ENCODE results near the gene SPTBN1. TPM values are rescaled to one million over a fixed set of nuclear protein-coding genes. Genes with fewer than 3 reads are reported as not detected.

The SPTBN1 gene
- total and polyA plus RNA-seq, 4 experiments from 2014 or later: 2.9 to 121 (median 87.3) TPM

- Mint-ChIP-seq H3K4me1 (peaks cover 34 to 73% (median 43%) of the 10 kb centered on the region in 4 donors), H3K27me3 (no peaks in the 10 kb centered on the region), H3K4me3 (peak overlapping the region; percentile 94 to 100 (median 98)), H3K36me3 (peaks cover 4 to 40% of the 10 kb centered on the region in 2 donors), H3K27ac (peak overlapping the region; percentile 88 to 97 (median 94)), H3K9me3 (peaks cover 0 to 1% (median 0%) of the 10 kb centered on the region in 8 donors)
- intact Hi-C loops (cut with micrococcal nuclease): loop anchor here (2.0 to 10.0 kb wide), 6 partner anchors 36 to 584 kb away; partner anchors contain the start of genes EML6, PSME4 and RTN4
- Histone ChIP-seq H3K4me3 (ENCODE audit: low read length in 2 of 2) (peak overlapping the region; percentile 94 to 99), H3K36me3 (ENCODE audit: insufficient read depth, low read length) (no peaks in the 10 kb centered on the region), H3K9me3 (ENCODE audit: control insufficient read depth in 1 of 2, low read length in 2 of 2) (no peaks in the 10 kb centered on the region), H3K27me3 (ENCODE audit: insufficient read depth, low read length) (no peaks in the 10 kb centered on the region), H3K27ac (ENCODE audit: low read depth, low read length) (peak overlapping the region; percentile 83), H3K4me1 (ENCODE audit: insufficient read depth, low read length) (peaks cover 37% of the 10 kb centered on the region)
- POLR2A ChIA-PET (ENCODE audit: partially characterized antibody): interaction anchor here (0.5 to 15.0 kb wide), 29 partner anchors 10 to 1058 kb away, joined by 3 to 665 read pairs (median 5); partner anchors contain the start of genes EML6 and RTN4
- CTCF ChIA-PET (ENCODE audit: partially characterized antibody): interaction anchor here (0.7 to 11.0 kb wide), 23 partner anchors 7 to 146 kb away, joined by 3 to 199 read pairs (median 9); no protein-coding TSS in a partner anchor
- no peak for DNase-seq
Observed at GRCh38 chr2:54559006-54559445, 102.9 kb downstream of the SPTBN1 start.

DNA sequence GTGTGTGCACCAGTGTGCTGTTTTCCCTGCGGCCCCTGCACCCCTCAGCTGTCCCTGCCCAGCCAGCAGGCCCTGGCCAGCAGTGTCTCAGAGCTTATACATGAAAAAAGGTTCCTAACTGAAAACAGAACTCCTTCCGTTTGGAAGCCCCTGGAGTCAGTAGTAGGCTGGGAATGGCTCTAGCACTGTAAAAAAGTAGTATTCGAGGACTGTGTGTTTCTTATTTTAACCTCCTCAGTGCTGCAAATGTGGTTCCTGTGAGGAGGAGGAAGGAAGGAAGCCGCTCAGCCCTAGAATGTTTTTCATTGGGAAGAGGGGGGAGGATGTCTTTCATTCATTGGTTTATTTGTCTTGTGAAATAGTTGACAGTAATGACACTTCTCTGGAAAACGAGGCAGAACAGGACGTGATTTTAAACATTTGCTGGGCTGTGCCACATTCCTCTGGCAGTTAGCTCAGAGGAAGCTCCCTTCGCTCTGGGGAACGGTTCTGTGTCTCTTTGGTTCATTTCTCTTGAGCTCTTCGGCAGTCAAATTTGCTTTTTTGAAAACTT is 103.5 kb downstream of the SPTBN1 start:
- H3K36me3 ChIP-seq (ENCODE audit: insufficient read depth, low read length): no peaks in the 10 kb centered on the region
- H3K4me1 Mint-ChIP-seq: peaks cover 39 to 79% (median 49%) of the 10 kb centered on the region in 4 donors
- DNase-seq: no peak
- ChIA-PET CTCF (ENCODE audit: partially characterized antibody) (interaction anchor here (0.7 to 11.0 kb wide), 24 partner anchors 7 to 145 kb away, joined by 3 to 199 read pairs (median 8); no protein-coding TSS in a partner anchor), POLR2A (ENCODE audit: partially characterized antibody) (interaction anchor here (0.6 to 15.0 kb wide), 18 partner anchors 11 to 588 kb away, joined by 3 to 665 read pairs (median 7); partner anchors contain the start of genes EML6 and RTN4)
- H3K36me3 Mint-ChIP-seq: peaks cover 4 to 40% of the 10 kb centered on the region in 2 donors
- H3K9me3 Mint-ChIP-seq: peaks cover 0 to 1% (median 0%) of the 10 kb centered on the region in 8 donors
- peaks cover 44% of the 10 kb centered on the region for H3K4me1 ChIP-seq (ENCODE audit: insufficient read depth, low read length)
- H3K27ac Mint-ChIP-seq: peak overlapping the region; percentile 88 to 97 (median 94)
- no peaks in the 10 kb centered on the region for H3K27me3 ChIP-seq (ENCODE audit: insufficient read depth, low read length)
- H3K27ac ChIP-seq (ENCODE audit: low read depth, low read length): peak overlapping the region; percentile 83
- intact Hi-C loops (cut with micrococcal nuclease): loop anchor here (1.0 to 10.0 kb wide), 8 partner anchors 10 to 675 kb away; partner anchors contain the start of genes CLHC1, EML6, PSME4 and RPS27A
- H3K4me3 Mint-ChIP-seq: peak overlapping the region; percentile 94 to 100 (median 98)
- no peaks in the 10 kb centered on the region for H3K9me3 ChIP-seq (ENCODE audit: control insufficient read depth in 1 of 2, low read length in 2 of 2)
- H3K4me3 ChIP-seq (ENCODE audit: low read length in 2 of 2): peak overlapping the region; percentile 94 to 99
- no peaks in the 10 kb centered on the region for H3K27me3 Mint-ChIP-seq

GRCh38 chr2:54560146-54560881 is 104.2 kb downstream of the SPTBN1 start:
- H3K4me1 ChIP-seq (ENCODE audit: insufficient read depth, low read length): peaks cover 50% of the 10 kb centered on the region
- peaks cover 4 to 40% of the 10 kb centered on the region in 2 donors for H3K36me3 Mint-ChIP-seq

DNA sequence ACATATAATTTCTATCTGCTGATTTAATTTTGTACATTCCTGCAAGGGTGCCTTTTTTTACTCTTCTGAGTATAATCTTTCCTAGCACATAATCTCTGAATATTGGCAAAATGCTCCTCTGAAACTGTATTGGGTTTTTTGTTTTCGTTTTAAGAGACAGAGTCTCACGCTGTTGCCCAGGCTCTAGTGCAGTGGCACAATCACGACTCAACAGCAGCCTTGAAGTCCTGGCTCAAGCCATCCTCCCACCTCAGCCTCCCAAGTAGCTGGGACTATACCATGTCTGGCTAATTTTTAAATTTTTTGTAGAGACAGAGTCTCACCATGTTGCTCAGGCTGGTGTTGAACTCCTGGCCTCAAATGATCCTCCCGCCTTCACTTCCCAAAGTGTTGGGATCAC is 104.9 kb downstream of the SPTBN1 start:
- H3K4me1 Mint-ChIP-seq: peaks cover 46 to 86% (median 57%) of the 10 kb centered on the region in 4 donors
- Histone ChIP-seq H3K9me3 (ENCODE audit: control insufficient read depth in 1 of 2, low read length in 2 of 2) (no peaks in the 10 kb centered on the region), H3K4me1 (ENCODE audit: insufficient read depth, low read length) (peaks cover 57% of the 10 kb centered on the region), H3K27me3 (ENCODE audit: insufficient read depth, low read length) (no peaks in the 10 kb centered on the region), H3K4me3 (ENCODE audit: low read length in 2 of 2) (peak overlapping the region; percentile 94 to 99), H3K36me3 (ENCODE audit: insufficient read depth, low read length) (no peaks in the 10 kb centered on the region), H3K27ac (ENCODE audit: low read depth, low read length) (peak overlapping the region; percentile 83)
- intact Hi-C loops (cut with micrococcal nuclease): loop anchor here (10.0 kb wide), 1 partner anchor 674 kb away; the partner anchor contains the start of genes CLHC1 and RPS27A
- DNase-seq: no peak
- H3K4me3 Mint-ChIP-seq: peak overlapping the region; percentile 94 to 100 (median 98)
- ChIA-PET POLR2A (ENCODE audit: partially characterized antibody) (interaction anchor here (1.7 to 15.0 kb wide), 3 partner anchors 13 to 39 kb away, joined by 4 to 665 read pairs (median 304); no protein-coding TSS in a partner anchor), CTCF (ENCODE audit: partially characterized antibody) (interaction anchor here (1.1 to 11.0 kb wide), 10 partner anchors 14 to 162 kb away, joined by 3 to 199 read pairs (median 12); partner anchors contain the start of gene EML6)
- H3K9me3 Mint-ChIP-seq: peaks cover 0 to 1% (median 0%) of the 10 kb centered on the region in 8 donors
- peak overlapping the region; percentile 88 to 97 (median 94) for H3K27ac Mint-ChIP-seq
- peaks cover 4 to 43% of the 10 kb centered on the region in 2 donors for H3K36me3 Mint-ChIP-seq
- H3K27me3 Mint-ChIP-seq: no peaks in the 10 kb centered on the region

More at GRCh38 chr2:54560146-54560881, 104.2 kb downstream of the SPTBN1 start:
- peaks cover 41 to 81% (median 52%) of the 10 kb centered on the region in 4 donors for H3K4me1 Mint-ChIP-seq
- no peaks in the 10 kb centered on the region for H3K27me3 Mint-ChIP-seq
- H3K4me3 ChIP-seq (ENCODE audit: low read length in 2 of 2): peak overlapping the region; percentile 94 to 99
- peak overlapping the region; percentile 88 to 97 (median 94) for H3K27ac Mint-ChIP-seq
- intact Hi-C loops (cut with micrococcal nuclease): loop anchor here (1.0 to 10.0 kb wide), 2 partner anchors 9 to 674 kb away; partner anchors contain the start of genes CLHC1 and RPS27A
- H3K4me3 Mint-ChIP-seq: peak overlapping the region; percentile 94 to 100 (median 98)
- H3K36me3 ChIP-seq (ENCODE audit: insufficient read depth, low read length): no peaks in the 10 kb centered on the region
- H3K27me3 ChIP-seq (ENCODE audit: insufficient read depth, low read length): no peaks in the 10 kb centered on the region
- H3K9me3 Mint-ChIP-seq: peaks cover 0 to 1% (median 0%) of the 10 kb centered on the region in 8 donors
- POLR2A ChIA-PET (ENCODE audit: partially characterized antibody): interaction anchor here (0.8 to 15.0 kb wide), 11 partner anchors 15 to 588 kb away, joined by 3 to 665 read pairs (median 10); partner anchors contain the start of gene RTN4
- H3K9me3 ChIP-seq (ENCODE audit: control insufficient read depth in 1 of 2, low read length in 2 of 2): no peaks in the 10 kb centered on the region
- DNase-seq: peak in 4 of 5 donors; percentile 40 to 49 (median 46)
- CTCF ChIA-PET (ENCODE audit: partially characterized antibody): interaction anchor here (1.1 to 11.0 kb wide), 15 partner anchors 15 to 163 kb away, joined by 3 to 199 read pairs (median 7); partner anchors contain the start of gene EML6
- H3K27ac ChIP-seq (ENCODE audit: low read depth, low read length): peak overlapping the region; percentile 83

DNA sequence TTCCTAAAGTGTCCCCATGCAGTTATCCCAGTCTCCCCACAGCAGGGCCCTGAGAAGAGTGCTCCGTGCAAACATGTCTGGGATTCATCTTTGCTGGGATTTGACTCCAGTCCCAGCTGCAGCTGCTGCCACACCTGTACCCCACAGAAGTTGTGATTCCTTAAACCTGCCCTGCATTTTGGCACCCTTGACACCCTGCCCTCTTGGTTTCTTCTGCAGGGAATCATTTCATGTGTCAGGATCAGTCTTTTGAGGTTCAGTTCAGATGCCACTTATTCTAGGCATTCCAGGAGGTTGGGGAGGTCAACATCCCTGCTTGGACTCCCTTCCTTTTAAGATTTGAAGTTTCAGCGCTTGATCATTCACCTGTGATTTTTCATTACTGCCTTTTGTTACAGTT is 108.3 kb downstream of the SPTBN1 start:
- intact Hi-C loops (cut with micrococcal nuclease): loop anchor here (10.0 kb wide), 1 partner anchor 670 kb away; the partner anchor contains the start of genes CLHC1 and RPS27A
- H3K27me3 Mint-ChIP-seq: no peaks in the 10 kb centered on the region
- H3K4me1 Mint-ChIP-seq: peaks cover 51 to 96% (median 68%) of the 10 kb centered on the region in 4 donors
- DNase-seq: no peak
- no peaks in the 10 kb centered on the region for H3K9me3 ChIP-seq (ENCODE audit: control insufficient read depth in 1 of 2, low read length in 2 of 2)
- H3K4me1 ChIP-seq (ENCODE audit: insufficient read depth, low read length): peaks cover 80% of the 10 kb centered on the region
- H3K4me3 ChIP-seq (ENCODE audit: low read length in 2 of 2): no peak overlapping the region
- H3K9me3 Mint-ChIP-seq: peaks cover 0 to 1% (median 0%) of the 10 kb centered on the region in 8 donors
- no peak overlapping the region for H3K27ac ChIP-seq (ENCODE audit: low read depth, low read length)
- peak overlapping the region in 6 of 8 donors; percentile 4 to 54 (median 26) for H3K4me3 Mint-ChIP-seq
- H3K27ac Mint-ChIP-seq: peak overlapping the region; percentile 16 to 77 (median 47)
- ChIA-PET CTCF (ENCODE audit: partially characterized antibody) (interaction anchor here (2.1 to 11.0 kb wide), 2 partner anchors 11 to 31 kb away, joined by 5 to 199 read pairs; no protein-coding TSS in a partner anchor), POLR2A (ENCODE audit: partially characterized antibody) (interaction anchor here (8.8 to 15.0 kb wide), 2 partner anchors 11 to 35 kb away, joined by 304 to 665 read pairs; no protein-coding TSS in a partner anchor)
- H3K36me3 ChIP-seq (ENCODE audit: insufficient read depth, low read length): no peaks in the 10 kb centered on the region
- no peaks in the 10 kb centered on the region for H3K27me3 ChIP-seq (ENCODE audit: insufficient read depth, low read length)
- H3K36me3 Mint-ChIP-seq: peaks cover 8 to 33% of the 10 kb centered on the region in 2 donors

DNA sequence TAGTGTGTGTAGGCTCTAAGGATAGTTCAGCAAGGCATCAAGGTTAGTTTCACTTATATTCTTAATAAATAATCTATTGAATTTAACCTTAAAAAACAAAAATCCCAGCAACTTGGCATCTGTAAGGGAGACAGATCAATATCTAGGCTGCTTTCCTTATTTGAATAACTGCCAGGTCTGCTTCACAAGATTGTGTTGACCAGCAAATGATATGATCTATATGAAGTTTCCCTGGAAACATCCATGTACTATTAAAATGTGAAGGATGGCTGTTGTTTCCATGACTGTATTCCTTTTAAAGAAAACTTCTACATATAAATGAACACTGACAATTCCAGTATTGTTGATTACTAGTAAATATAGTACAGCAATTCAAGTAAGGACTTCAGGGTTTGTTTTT is 109.4 kb downstream of the SPTBN1 start:
- Mint-ChIP-seq H3K9me3 (peaks cover 0 to 1% (median 0%) of the 10 kb centered on the region in 8 donors), H3K36me3 (peaks cover 8 to 22% of the 10 kb centered on the region in 2 donors), H3K27ac (peak overlapping the region in 6 of 7 donors; percentile 7 to 73 (median 38)), H3K4me1 (peaks cover 61 to 98% (median 79%) of the 10 kb centered on the region in 4 donors), H3K4me3 (peak overlapping the region in 6 of 8 donors; percentile 14 to 62 (median 35)), H3K27me3 (no peaks in the 10 kb centered on the region)
- H3K4me3 ChIP-seq (ENCODE audit: low read length in 2 of 2): no peak overlapping the region
- ChIA-PET CTCF (ENCODE audit: partially characterized antibody) (interaction anchor here (0.7 to 11.0 kb wide), 5 partner anchors 10 to 809 kb away, joined by 3 to 199 read pairs (median 4); no protein-coding TSS in a partner anchor), POLR2A (ENCODE audit: partially characterized antibody) (interaction anchor here (1.0 to 15.0 kb wide), 2 partner anchors 9 to 53 kb away, joined by 3 to 665 read pairs; no protein-coding TSS in a partner anchor)
- H3K36me3 ChIP-seq (ENCODE audit: insufficient read depth, low read length): no peaks in the 10 kb centered on the region
- no peaks in the 10 kb centered on the region for H3K27me3 ChIP-seq (ENCODE audit: insufficient read depth, low read length)
- intact Hi-C loops (cut with micrococcal nuclease): loop anchor here (10.0 kb wide), 1 partner anchor 669 kb away; the partner anchor contains the start of genes CLHC1 and RPS27A
- H3K4me1 ChIP-seq (ENCODE audit: insufficient read depth, low read length): peaks cover 91% of the 10 kb centered on the region
- no peaks in the 10 kb centered on the region for H3K9me3 ChIP-seq (ENCODE audit: control insufficient read depth in 1 of 2, low read length in 2 of 2)
- no peak for DNase-seq
- H3K27ac ChIP-seq (ENCODE audit: low read depth, low read length): no peak overlapping the region
